ENCODE results near the gene KMT2B. TPM values are rescaled to one million over a fixed set of nuclear protein-coding genes. Genes with fewer than 3 reads are reported as not detected.

Gene KMT2B
- total RNA-seq, 1 donor from 2014 or later = 25.5 TPM

DNA sequence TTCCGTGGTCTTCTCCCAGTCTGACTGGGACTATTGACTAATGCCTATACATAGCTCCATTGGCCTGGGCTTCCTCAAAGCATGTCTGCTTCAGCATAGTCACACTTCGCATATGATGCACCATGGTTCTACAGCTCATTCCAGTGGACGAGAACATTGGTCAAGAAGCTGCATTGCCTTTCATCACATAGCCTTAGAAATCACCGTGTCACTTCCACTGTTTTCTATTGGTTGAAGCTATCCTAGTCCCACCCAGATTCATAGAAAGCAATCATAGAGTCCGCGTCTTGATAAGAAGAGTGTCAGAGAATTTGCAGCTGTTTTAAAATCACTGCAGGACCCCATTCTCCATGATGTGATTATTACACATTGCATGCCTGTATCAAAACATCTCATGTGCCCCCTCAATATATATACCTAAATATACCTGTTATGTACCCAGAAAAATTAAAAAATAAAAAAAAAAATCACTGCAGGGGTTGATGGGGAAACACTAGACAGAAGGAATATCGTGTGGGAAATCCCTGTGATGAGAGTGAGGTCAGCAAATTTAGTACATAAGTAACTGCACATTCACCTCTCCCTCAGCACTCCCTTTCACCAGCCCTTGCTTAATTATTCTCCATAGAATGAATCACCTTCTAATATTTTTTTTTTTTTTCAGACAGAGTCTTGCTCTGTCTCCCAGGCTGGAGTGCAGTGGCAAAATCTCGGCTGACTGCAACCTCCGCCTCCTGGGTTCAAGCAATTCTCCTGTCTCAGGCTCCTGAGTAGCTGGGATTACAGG is 55.4 kb downstream of the KMT2B start:
- Histone ChIP-seq H3K27ac (no peak overlapping the region), H3K4me3 (no peak overlapping the region), H3K27me3 (no peaks in the 10 kb centered on the region), H3K36me3 (no peaks in the 10 kb centered on the region), H3K9me3 (no peaks in the 10 kb centered on the region), H3K4me1 (peaks cover 5 to 14% of the 10 kb centered on the region in 2 donors)
- intact Hi-C loops (cut with DNase I) = loop anchor here (10.0 kb wide), 1 partner anchor 122 kb away; no protein-coding TSS in a partner anchor
- TF ChIP-seq, protein P1, sequence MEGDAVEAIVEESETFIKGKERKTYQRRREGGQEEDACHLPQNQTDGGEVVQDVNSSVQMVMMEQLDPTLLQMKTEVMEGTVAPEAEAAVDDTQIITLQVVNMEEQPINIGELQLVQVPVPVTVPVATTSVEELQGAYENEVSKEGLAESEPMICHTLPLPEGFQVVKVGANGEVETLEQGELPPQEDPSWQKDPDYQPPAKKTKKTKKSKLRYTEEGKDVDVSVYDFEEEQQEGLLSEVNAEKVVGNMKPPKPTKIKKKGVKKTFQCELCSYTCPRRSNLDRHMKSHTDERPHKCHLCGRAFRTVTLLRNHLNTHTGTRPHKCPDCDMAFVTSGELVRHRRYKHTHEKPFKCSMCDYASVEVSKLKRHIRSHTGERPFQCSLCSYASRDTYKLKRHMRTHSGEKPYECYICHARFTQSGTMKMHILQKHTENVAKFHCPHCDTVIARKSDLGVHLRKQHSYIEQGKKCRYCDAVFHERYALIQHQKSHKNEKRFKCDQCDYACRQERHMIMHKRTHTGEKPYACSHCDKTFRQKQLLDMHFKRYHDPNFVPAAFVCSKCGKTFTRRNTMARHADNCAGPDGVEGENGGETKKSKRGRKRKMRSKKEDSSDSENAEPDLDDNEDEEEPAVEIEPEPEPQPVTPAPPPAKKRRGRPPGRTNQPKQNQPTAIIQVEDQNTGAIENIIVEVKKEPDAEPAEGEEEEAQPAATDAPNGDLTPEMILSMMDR (IDR thresholded peaks at IDR 0.05) = no peak
- DNase-seq (ENCODE audit: low spot score in 2 of 2) = no peak

DNA sequence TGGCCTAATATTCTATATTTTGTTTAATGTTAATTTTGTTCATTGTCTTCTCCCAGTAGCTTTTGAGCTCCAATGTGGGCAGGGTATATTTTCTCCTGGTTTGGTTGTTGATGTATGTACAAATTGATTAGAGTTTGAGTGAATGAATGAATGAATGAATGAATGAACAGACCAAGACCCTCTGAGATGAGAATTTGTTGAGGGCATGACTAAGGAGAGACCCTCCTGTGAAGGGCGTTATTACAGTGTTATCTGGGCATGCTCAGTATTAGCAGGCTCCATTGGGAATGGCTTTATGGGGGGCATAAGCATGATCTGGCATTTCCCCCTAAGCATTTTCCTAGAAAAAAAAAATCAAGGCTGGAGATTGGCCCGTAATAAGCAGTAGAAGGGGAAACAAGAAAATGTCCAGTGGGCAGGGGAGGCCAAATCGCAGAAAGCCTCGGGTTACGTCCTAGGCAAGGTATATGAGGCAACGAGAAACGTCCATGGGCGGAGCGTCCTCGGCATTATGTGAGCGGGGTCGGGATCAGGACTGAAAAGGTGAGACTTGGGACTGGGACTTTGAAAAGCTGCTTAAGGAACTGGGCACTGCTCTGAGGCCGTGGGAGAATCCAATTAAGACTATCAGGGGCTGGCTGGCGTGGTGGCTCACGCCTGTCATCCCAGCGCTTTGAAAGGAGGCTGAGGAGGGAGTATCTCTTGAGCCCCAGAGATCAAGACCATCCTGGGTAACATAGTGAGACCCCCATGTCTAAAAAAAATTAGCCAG is 56.7 kb downstream of the KMT2B start:
- H3K4me1 ChIP-seq = peaks cover 5 to 14% of the 10 kb centered on the region in 2 donors
- intact Hi-C loops (cut with DNase I) = loop anchor here (1.0 to 10.0 kb wide), 8 partner anchors 16 to 280 kb away; partner anchors contain the start of genes PROSER3, PSENEN, THAP8 and TMEM147
- no peak overlapping the region for H3K27ac ChIP-seq
- H3K36me3 ChIP-seq = no peaks in the 10 kb centered on the region
- no peaks in the 10 kb centered on the region for H3K27me3 ChIP-seq
- peak overlapping the region; percentile 84 to 88 for H3K4me3 ChIP-seq
- H3K9me3 ChIP-seq = no peaks in the 10 kb centered on the region
- TF ChIP-seq, protein P1 (IDR thresholded peaks at IDR 0.05) = no peak
- DNase-seq (ENCODE audit: low spot score in 2 of 2) = no peak

DNA sequence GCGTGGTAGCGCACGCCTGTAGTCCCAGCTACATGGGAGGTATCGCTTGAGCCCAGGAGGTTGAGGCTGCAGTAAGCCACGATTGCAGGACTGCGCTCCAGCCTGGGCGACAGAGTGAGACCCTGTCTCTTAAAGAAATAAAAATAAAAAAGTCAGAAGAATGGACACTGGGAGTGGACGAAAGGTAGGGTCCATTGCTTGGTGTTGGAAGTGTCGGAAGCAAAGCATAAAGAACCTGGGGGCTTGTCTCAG is 57.2 kb downstream of the KMT2B start:
- H3K4me1 ChIP-seq = peaks cover 5 to 14% of the 10 kb centered on the region in 2 donors
- H3K27me3 ChIP-seq = no peaks in the 10 kb centered on the region
- H3K36me3 ChIP-seq = peaks cover under 1 to 4% of the 10 kb centered on the region in 2 donors
- H3K27ac ChIP-seq = no peak overlapping the region
- H3K9me3 ChIP-seq = no peaks in the 10 kb centered on the region
- H3K4me3 ChIP-seq = peak overlapping the region; percentile 84 to 88
- intact Hi-C loops (cut with DNase I) = loop anchor here (1.0 to 10.0 kb wide), 8 partner anchors 17 to 279 kb away; partner anchors contain the start of genes PROSER3, PSENEN, THAP8 and TMEM147
- DNase-seq (ENCODE audit: low spot score in 2 of 2) = no peak
- TF ChIP-seq, protein P1 (IDR thresholded peaks at IDR 0.05) = no peak

DNA sequence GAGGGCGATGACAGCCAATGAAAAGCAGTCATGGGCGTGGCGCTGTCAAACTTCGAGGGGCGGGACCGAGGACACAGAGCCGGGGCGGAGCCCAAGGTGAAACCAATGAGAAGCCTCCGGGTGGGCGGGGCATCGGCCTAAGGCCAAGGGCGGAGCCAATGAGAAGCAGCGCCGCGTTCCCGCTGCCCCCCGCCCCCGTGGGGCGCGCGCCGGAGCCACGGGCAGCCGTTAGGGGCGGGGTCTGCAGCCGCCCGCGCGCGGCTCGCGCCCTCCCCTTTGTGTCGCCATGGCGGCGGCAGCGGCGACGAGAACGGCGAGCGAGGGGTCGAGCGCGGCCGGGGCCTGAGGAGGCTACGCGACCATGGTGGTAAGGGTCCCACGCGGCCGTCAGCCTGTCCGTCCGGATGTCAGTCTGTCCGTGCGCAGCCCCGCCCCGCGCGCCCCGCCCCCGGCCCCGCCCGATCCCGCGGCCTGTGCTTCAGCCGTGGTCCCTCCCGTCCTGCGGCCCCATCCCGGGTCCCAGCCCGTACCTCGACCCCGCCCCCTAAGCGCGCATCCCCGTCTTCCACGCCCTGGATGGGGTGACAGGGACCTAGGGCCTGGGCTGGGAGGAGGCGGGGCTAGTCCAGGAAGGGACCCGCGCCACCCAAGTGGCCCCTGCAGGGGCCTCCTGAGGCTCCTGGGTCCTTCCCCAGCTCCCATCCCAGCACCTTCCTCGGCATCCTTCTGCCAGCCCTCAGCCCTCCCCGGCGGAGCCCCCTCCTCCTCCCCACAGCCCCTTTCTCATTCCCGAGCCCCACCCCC is 57.7 kb downstream of the KMT2B start, which contains the start of gene ARHGAP33:
Gene ARHGAP33 (plus strand): TSS at position 267 of the 804 bp plus-strand sequence. CDS start 95 bp downstream, at position 362.
- intact Hi-C loops (cut with DNase I) = loop anchor here (1.0 to 10.0 kb wide), 8 partner anchors 17 to 279 kb away; partner anchors contain the start of genes PROSER3, PSENEN, THAP8 and TMEM147
- H3K27me3 ChIP-seq = no peaks in the 10 kb centered on the region
- peak within 1 kb of the TSS; percentile 84 to 88 for H3K4me3 ChIP-seq
- peaks cover 5 to 9% of the 10 kb centered on the region in 2 donors for H3K36me3 ChIP-seq
- H3K9me3 ChIP-seq = no peaks in the 10 kb centered on the region
- peak; percentile 96 to 99 for DNase-seq (ENCODE audit: low spot score in 2 of 2)
- H3K27ac ChIP-seq = peak within 1 kb of the TSS; percentile 59 to 61
- peaks cover 5 to 14% of the 10 kb centered on the region in 2 donors for H3K4me1 ChIP-seq
- TF ChIP-seq, protein P1 (IDR thresholded peaks at IDR 0.05) = no peak

Measured in ascending aorta (tissue), 2 donors.